Measurements from ENCODE around the gene NPAS2. TPM values are rescaled to one million over a fixed set of nuclear protein-coding genes. Genes with fewer than 3 reads are reported as not detected.

Gene NPAS2
- total and polyA plus RNA-seq, 2 donors (not counting 3 experiments of a cell fraction or from before 2014, with no cell fraction given), result 29.0 to 53.9 TPM

GRCh38 chr2:100842241-100842922 lies 22.4 kb downstream of the NPAS2 start:
- H4K20me1 ChIP-seq (replicated peaks; ENCODE audit: control insufficient read depth, extremely low read depth, insufficient read depth, low read length), result no peaks in the 10 kb centered on the region
- dilution Hi-C loops (cut with MboI; ENCODE audit: extremely low pct_ligation_motif_present, low sequenced_read_pairs), result no loop called here
- DNase-seq (ENCODE audit: low read depth, low spot score) (no peak), FAIRE-seq (no peak)
- H3K9ac ChIP-seq (replicated peaks; ENCODE audit: extremely low read depth, insufficient read depth, low read length), result no peak overlapping the region
- no peak overlapping the region for H3K4me3 ChIP-seq (replicated peaks in 1 of 3; ENCODE audit: insufficient read depth in 1 of 3, low read depth in 1 of 3, low read length in 3 of 3)
- intact Hi-C loops (cut with micrococcal nuclease), result no loop called here
- no peaks in the 10 kb centered on the region for H3K4me1 ChIP-seq (ENCODE audit: control insufficient read depth, extremely low read depth, insufficient read depth, low read length)
- H3K79me2 ChIP-seq (ENCODE audit: control insufficient read depth, insufficient read depth, low read length), result peaks cover 35% of the 10 kb centered on the region
- H3K9me3 ChIP-seq (replicated peaks; ENCODE audit: control insufficient read depth, insufficient read depth, low read length), result no peaks in the 10 kb centered on the region
- no peaks in the 10 kb centered on the region for H3K9me1 ChIP-seq (replicated peaks; ENCODE audit: control insufficient read depth, extremely low read depth, insufficient read depth, low read length)
- H3K27me3 ChIP-seq (ENCODE audit: control insufficient read depth in 2 of 2, insufficient read depth in 2 of 2, low read length in 2 of 2), result no peaks in the 10 kb centered on the region
- TF ChIP-seq MAX (IDR thresholded peaks at IDR 0.05; ENCODE audit: insufficient read depth, insufficient read length), result no peak
- POLR2A ChIA-PET, result no interaction called here
- no peak overlapping the region for H3K4me2 ChIP-seq (ENCODE audit: insufficient read depth, low read length)
- CTCF ChIA-PET, result no interaction called here
- no peak overlapping the region for H3K27ac ChIP-seq (ENCODE audit: insufficient read depth, low read depth, low read length)
- no peaks in the 10 kb centered on the region for H3K36me3 ChIP-seq (ENCODE audit: control insufficient read depth in 2 of 2, extremely low read depth in 1 of 2, insufficient read depth in 2 of 2, low read length in 2 of 2)
- no peak overlapping the region for H2AFZ ChIP-seq (ENCODE audit: low read depth, low read length)
- BruUV-seq (replicated peaks), result no TSS peak

- H3K27ac ChIP-seq (ENCODE audit: insufficient read depth, low read depth, low read length), result no peak overlapping the region
- H3K4me2 ChIP-seq (ENCODE audit: insufficient read depth, low read length), result no peak overlapping the region
- CTCF ChIA-PET, result no interaction called here
- no peak for DNase-seq (ENCODE audit: low read depth, low spot score)
- BruUV-seq (replicated peaks), result no TSS peak
- H2AFZ ChIP-seq (ENCODE audit: low read depth, low read length), result no peak overlapping the region
- no peaks in the 10 kb centered on the region for H3K36me3 ChIP-seq (ENCODE audit: control insufficient read depth in 2 of 2, extremely low read depth in 1 of 2, insufficient read depth in 2 of 2, low read length in 2 of 2)
- H3K4me1 ChIP-seq (ENCODE audit: control insufficient read depth, extremely low read depth, insufficient read depth, low read length), result no peaks in the 10 kb centered on the region
- TF ChIP-seq FOS (IDR thresholded peaks at IDR 0.05; ENCODE audit: borderline replicate concordance, insufficient read depth, low read length) (peak; percentile 16), EZH2 (IDR thresholded peaks at IDR 0.05; ENCODE audit: borderline replicate concordance, low read depth, low read length, severe bottlenecking) (no peak), GATA2 (IDR thresholded peaks at IDR 0.05; ENCODE audit: insufficient read depth, insufficient read length, low read depth, low read length) (no peak), MAX (IDR thresholded peaks at IDR 0.05; ENCODE audit: insufficient read depth, insufficient read length) (no peak), CTCF (IDR thresholded peaks at IDR 0.05; ENCODE audit: extremely low read depth in 1 of 2, insufficient read depth in 1 of 2, low read depth in 1 of 2, low read length in 2 of 2) (no peak), POLR2A (IDR thresholded peaks at IDR 0.05; ENCODE audit: low read depth, low read length) (no peak), JUN (IDR thresholded peaks at IDR 0.05; ENCODE audit: borderline replicate concordance, insufficient read depth, insufficient read length, low read depth) (peak; percentile 17), POLR2AphosphoS5 (IDR thresholded peaks at IDR 0.05; ENCODE audit: insufficient read depth, low read depth, low read length) (no peak), MYC (IDR thresholded peaks at IDR 0.05; ENCODE audit: low read depth, low read length) (no peak)
- FAIRE-seq, result no peak
- POLR2A ChIA-PET, result no interaction called here
- intact Hi-C loops (cut with micrococcal nuclease) (no loop called here), dilution Hi-C loops (cut with MboI; ENCODE audit: extremely low pct_ligation_motif_present, low sequenced_read_pairs) (no loop called here)
- H3K27me3 ChIP-seq (ENCODE audit: control insufficient read depth in 2 of 2, insufficient read depth in 2 of 2, low read length in 2 of 2), result no peaks in the 10 kb centered on the region
- H4K20me1 ChIP-seq (replicated peaks; ENCODE audit: control insufficient read depth, extremely low read depth, insufficient read depth, low read length), result no peaks in the 10 kb centered on the region
- no peak overlapping the region for H3K4me3 ChIP-seq (replicated peaks in 1 of 3; ENCODE audit: insufficient read depth in 1 of 3, low read depth in 1 of 3, low read length in 3 of 3)
- no peaks in the 10 kb centered on the region for H3K9me1 ChIP-seq (replicated peaks; ENCODE audit: control insufficient read depth, extremely low read depth, insufficient read depth, low read length)
- H3K9ac ChIP-seq (replicated peaks; ENCODE audit: extremely low read depth, insufficient read depth, low read length), result no peak overlapping the region
- H3K9me3 ChIP-seq (replicated peaks; ENCODE audit: control insufficient read depth, insufficient read depth, low read length), result no peaks in the 10 kb centered on the region
- peaks cover 31% of the 10 kb centered on the region for H3K79me2 ChIP-seq (ENCODE audit: control insufficient read depth, insufficient read depth, low read length)
These were observed 24.6 kb downstream of the NPAS2 start for GRCh38 chr2:100844514-100844913.
